ENCODE measurements around the gene DSCAM.

DSCAM gene

GRCh38 chr21:40164905-40165772 lies 681.8 kb downstream of the DSCAM start:
- TF ChIP-seq CTCF (IDR thresholded peaks at IDR 0.05) = no peak

- no peak for TF ChIP-seq CTCF (IDR thresholded peaks at IDR 0.05)
Observed at GRCh38 chr21:40162075-40162474, 684.9 kb downstream of the DSCAM start.

- no peak for TF ChIP-seq CTCF (IDR thresholded peaks at IDR 0.05)
Observed at GRCh38 chr21:40160911-40161310, 686.0 kb downstream of the DSCAM start.

GRCh38 chr21:40158366-40158765 lies 688.6 kb downstream of the DSCAM start:
- TF ChIP-seq CTCF (IDR thresholded peaks at IDR 0.05) = no peak

GRCh38 chr21:40155563-40155962 lies 691.4 kb downstream of the DSCAM start:
- no peak for TF ChIP-seq CTCF (IDR thresholded peaks at IDR 0.05)

GRCh38 chr21:40153351-40153750 lies 693.6 kb downstream of the DSCAM start:
- no peak for TF ChIP-seq CTCF (IDR thresholded peaks at IDR 0.05)

GRCh38 chr21:40152476-40152875 lies 694.5 kb downstream of the DSCAM start:
- no peak for TF ChIP-seq CTCF (IDR thresholded peaks at IDR 0.05)
